Panc1 (cell line): Measurements from ENCODE around the gene NUDT17. TPM values are rescaled to one million over a fixed set of nuclear protein-coding genes. Genes with fewer than 3 reads are reported as not detected.

ENCODE experiments used
- ATAC-seq: fragments of 200-7000 bp; cut with Tn5 transposase; 2 replicates; pipeline ENCODE4 v1.9.1; 2020; ENCODE audit warnings: mild to moderate bottlenecking, moderate library complexity
- BruUV-seq: library from RNA; stranded (reverse); fragments of 400-500 nt; replicated peaks from 2 replicates; lab custom pipeline; 2021; lab: Mats Ljungman, UMichigan
- CTCF ChIA-PET: fragments of 300-600 bp; sonication (Branson Sonifier 250); formaldehyde crosslinking; loops from one replicate; lab custom pipeline; 2022; ENCODE audit warnings: antibody characterized with exemption; lab: Charles Lee
- POLR2A ChIA-PET: fragments of 300-600 bp; sonication (Branson Sonifier 250); formaldehyde crosslinking; loops from one replicate; lab custom pipeline; 2022; ENCODE audit warnings: antibody characterized with exemption; lab: Charles Lee
- DNase-seq: peaks from one replicate; pipeline ENCODE4 v3.0.0-alpha.2; 2010; ENCODE audit warnings: low read depth, low spot score
- H3K27ac ChIP-seq: 2 replicates; pipeline ENCODE4 v1.5.1; 2011; ENCODE audit warnings: mild to moderate bottlenecking, low read length, inconsistent platforms
- H3K27me3 ChIP-seq: fragments of 200-500 bp; sonication (Bioruptor generic); 2 replicates; pipeline ENCODE4 v1.6.0; 2014; ENCODE audit warnings: low read length, inconsistent platforms; ENCODE audit not compliant: control insufficient read depth, insufficient read depth
- H3K36me3 ChIP-seq: fragments of 200-500 bp; sonication (Bioruptor generic); 2 replicates; pipeline ENCODE4 v1.5.1; 2014; ENCODE audit warnings: inconsistent platforms, mild to moderate bottlenecking, low read length, moderate library complexity; ENCODE audit not compliant: control insufficient read depth, insufficient read depth
- H3K4me1 ChIP-seq: 2 replicates; pipeline ENCODE4 v1.5.1; 2011; ENCODE audit warnings: inconsistent platforms, mild to moderate bottlenecking, low read length, moderate library complexity; ENCODE audit not compliant: control insufficient read depth, insufficient read depth
- H3K4me3 ChIP-seq, 2 experiments: 2 replicates each; pipeline ENCODE4 v1.5.1; 2011 to 2012; ENCODE audit warnings: low read depth in 2 of 2, low read length in 2 of 2, mild to moderate bottlenecking in 2 of 2, inconsistent platforms in 1 of 2, moderate library complexity in 1 of 2
- H3K9me3 ChIP-seq: fragments of 200-500 bp; sonication (Bioruptor generic); 2 replicates; pipeline ENCODE4 v1.5.1; 2014; ENCODE audit warnings: low read depth, mild to moderate bottlenecking, inconsistent platforms, low read length, moderate library complexity; ENCODE audit not compliant: control insufficient read depth, insufficient read depth
- CTCF ChIP-seq: fragments of 450-650 bp; IDR thresholded peaks from 2 replicates; pipeline ENCODE4 v1.5.1; 2017; ENCODE audit warnings: mild to moderate bottlenecking
- POLR2AphosphoS5 ChIP-seq: IDR thresholded peaks from 2 replicates; pipeline ENCODE4 v1.6.1; 2012; ENCODE audit warnings: mild to moderate bottlenecking, low read depth, low read length, moderate library complexity
- REST ChIP-seq, 2 experiments: IDR thresholded peaks; 2 replicates each; pipeline ENCODE4 v1.6.1; 2011 to 2012; ENCODE audit warnings: low read depth in 2 of 2, control low read depth in 1 of 2, low read length in 1 of 2, mild to moderate bottlenecking in 1 of 2, moderate library complexity in 1 of 2; ENCODE audit not compliant: insufficient read depth in 1 of 2
- SIN3A ChIP-seq: IDR thresholded peaks from 2 replicates; pipeline ENCODE4 v1.6.1; 2012; ENCODE audit warnings: low read depth, mild to moderate bottlenecking, low read length, moderate library complexity, borderline replicate concordance; ENCODE audit not compliant: insufficient read depth
- TCF7L2 ChIP-seq: IDR thresholded peaks from 2 replicates; pipeline ENCODE4 v1.6.1; 2011; ENCODE audit warnings: mild to moderate bottlenecking, low read depth, low read length, inconsistent platforms
- in situ Hi-C: cut with HindIII; loops from 2 replicates; pipeline ENCODE4 v1.10.0; 2016; ENCODE audit warnings: low sequenced_read_pairs, low pct_unique_long_range_greater_than_20kb
- intact Hi-C: fragments of 100-400 bp; cut with micrococcal nuclease; formaldehyde crosslinking; loops from one replicate; pipeline ENCODE4 v1.10.0; 2022; ENCODE audit not compliant: unreplicated experiment
- total RNA-seq: library from RNA; stranded (reverse); gene quantifications from one replicate; pipeline ENCODE4 v1.2.1, GENCODE V29; 2021; ENCODE audit not compliant: unreplicated experiment

The NUDT17 gene
- total RNA-seq, 1 experiment from 2014 or later: 3.7 TPM

GRCh38 chr1:145877923-145878486 is 32.6 kb downstream of the NUDT17 start:
- intact Hi-C loops: no loop called here
- DNase-seq (no peak), ATAC-seq (no peak)
- CTCF ChIA-PET: no interaction called here
- POLR2A ChIA-PET: interaction anchor here (1.1 kb wide), 1 partner anchor 14 kb away, joined by 3 read pairs; no protein-coding TSS in a partner anchor
- no peaks in the 10 kb centered on the region for H3K4me1 ChIP-seq
- no peaks in the 10 kb centered on the region for H3K36me3 ChIP-seq
- in situ Hi-C loops: no loop called here
- no peaks in the 10 kb centered on the region for H3K9me3 ChIP-seq
- no peaks in the 10 kb centered on the region for H3K27me3 ChIP-seq
- no peak overlapping the region for H3K4me3 ChIP-seq
- H3K27ac ChIP-seq: no peak overlapping the region
- TF ChIP-seq POLR2AphosphoS5 (no peak), TCF7L2 (no peak), CTCF (no peak), SIN3A (no peak), REST (IDR thresholded peaks at IDR 0.05; ENCODE audit: insufficient read depth in 1 of 2, low read depth in 2 of 2, low read length in 1 of 2) (no peak)
- no TSS peak for BruUV-seq

GRCh38 chr1:145878724-145879123 is 33.3 kb downstream of the NUDT17 start:
- ATAC-seq (no peak), DNase-seq (no peak)
- intact Hi-C loops: no loop called here
- Histone ChIP-seq H3K36me3 (no peaks in the 10 kb centered on the region), H3K4me1 (no peaks in the 10 kb centered on the region), H3K4me3 (no peak overlapping the region), H3K9me3 (no peaks in the 10 kb centered on the region), H3K27ac (no peak overlapping the region), H3K27me3 (peaks cover 4% of the 10 kb centered on the region; the same call in 1 of the 2 replicates)
- no TSS peak for BruUV-seq
- TF ChIP-seq CTCF: no peak
- no peak for TF ChIP-seq REST (IDR thresholded peaks at IDR 0.05; ENCODE audit: insufficient read depth in 1 of 2, low read depth in 2 of 2, low read length in 1 of 2)
- no peak for TF ChIP-seq TCF7L2
- no peak for TF ChIP-seq SIN3A
- TF ChIP-seq POLR2AphosphoS5: no peak
- POLR2A ChIA-PET: interaction anchor here (1.1 kb wide), 1 partner anchor 14 kb away, joined by 3 read pairs; no protein-coding TSS in a partner anchor
- CTCF ChIA-PET: no interaction called here
- in situ Hi-C loops: no loop called here
